Smooth muscle cell (in vitro differentiated cells): ENCODE data around the gene ARHGAP22. TPM values are rescaled to one million over a fixed set of nuclear protein-coding genes. Genes with fewer than 3 reads are reported as not detected.

Experiments
- DNase-seq: peaks from one replicate; lab custom pipeline; 2025; ENCODE audit not compliant: unreplicated experiment; lab: John Stamatoyannopoulos, UW
- H2AFZ ChIP-seq: fragments of 200-600 bp; sonication (generic); 2 replicates; pipeline ENCODE4 v1.6.0; 2016; ENCODE audit warnings: antibody characterized with exemption, low read depth, mild to moderate bottlenecking
- H3F3A ChIP-seq: fragments of 200-600 bp; sonication (generic); 2 replicates; pipeline ENCODE4 v1.6.0; 2017; ENCODE audit warnings: antibody characterized with exemption, low read depth
- H3K27ac ChIP-seq: fragments of 200-600 bp; sonication (generic); 2 replicates; pipeline ENCODE4 v1.5.1; 2016; ENCODE audit warnings: low read depth, mild to moderate bottlenecking
- H3K27me3 ChIP-seq: fragments of 200-600 bp; sonication (generic); 2 replicates; pipeline ENCODE4 v1.6.1; 2016; ENCODE audit warnings: low read depth, mild to moderate bottlenecking
- H3K36me3 ChIP-seq: fragments of 200-600 bp; sonication (generic); 2 replicates; pipeline ENCODE4 v1.5.1; 2016; ENCODE audit warnings: low read depth
- H3K4me1 ChIP-seq: fragments of 200-600 bp; sonication (generic); 2 replicates; pipeline ENCODE4 v1.5.1; 2016; ENCODE audit warnings: low read depth
- H3K4me2 ChIP-seq: fragments of 200-600 bp; sonication (generic); 2 replicates; pipeline ENCODE4 v1.6.0; 2016; ENCODE audit warnings: mild to moderate bottlenecking
- H3K4me3 ChIP-seq: fragments of 200-600 bp; sonication (generic); 2 replicates; pipeline ENCODE4 v1.5.1; 2016; ENCODE audit warnings: mild to moderate bottlenecking
- H3K79me2 ChIP-seq: fragments of 200-600 bp; sonication (generic); 2 replicates; pipeline ENCODE4 v1.6.0; 2016; ENCODE audit warnings: low read depth, mild to moderate bottlenecking
- H3K9ac ChIP-seq: fragments of 200-600 bp; sonication (generic); 2 replicates; pipeline ENCODE4 v1.6.0; 2016; ENCODE audit warnings: low read depth
- H3K9me3 ChIP-seq: fragments of 200-600 bp; sonication (generic); replicated peaks from 2 replicates; pipeline ENCODE4 v1.5.1; 2016; ENCODE audit warnings: low read depth
- H4K20me1 ChIP-seq: fragments of 200-600 bp; sonication (generic); 2 replicates; pipeline ENCODE4 v1.6.0; 2016; ENCODE audit warnings: low read depth
- CTCF ChIP-seq: fragments of 200-600 bp; sonication (generic); IDR thresholded peaks from 2 replicates; pipeline ENCODE4 v1.5.1; 2017; ENCODE audit warnings: borderline replicate concordance, mild to moderate bottlenecking, antibody characterized with exemption; ENCODE audit not compliant: insufficient read depth, poor library complexity, severe bottlenecking
- WGBS: methylation state at CpG from one replicate; pipeline ENCODE4 v1.1.7; 2016; ENCODE audit warnings: low lambda C conversion rate; 5-methylcytosine and 5-hydroxymethylcytosine counted together
- polyA plus RNA-seq: library from polyadenylated mRNA; unstranded; fragments of >200 nt; fragmentation: Nextera tagmentation; extraction: Ambion mirVana; gene quantifications from 2 replicates; pipeline ENCODE4 v1.2.1, GENCODE V29; 2016
- total RNA-seq: library from RNA; depleted of rRNA; stranded (reverse); fragments of >200 nt; gene quantifications from 2 replicates; pipeline ENCODE4 v1.2.3, GENCODE V29; 2014

ARHGAP22 gene
- total and polyA plus RNA-seq, 2 experiments from 2014 or later = 1.8 to 8.8 TPM

DNA sequence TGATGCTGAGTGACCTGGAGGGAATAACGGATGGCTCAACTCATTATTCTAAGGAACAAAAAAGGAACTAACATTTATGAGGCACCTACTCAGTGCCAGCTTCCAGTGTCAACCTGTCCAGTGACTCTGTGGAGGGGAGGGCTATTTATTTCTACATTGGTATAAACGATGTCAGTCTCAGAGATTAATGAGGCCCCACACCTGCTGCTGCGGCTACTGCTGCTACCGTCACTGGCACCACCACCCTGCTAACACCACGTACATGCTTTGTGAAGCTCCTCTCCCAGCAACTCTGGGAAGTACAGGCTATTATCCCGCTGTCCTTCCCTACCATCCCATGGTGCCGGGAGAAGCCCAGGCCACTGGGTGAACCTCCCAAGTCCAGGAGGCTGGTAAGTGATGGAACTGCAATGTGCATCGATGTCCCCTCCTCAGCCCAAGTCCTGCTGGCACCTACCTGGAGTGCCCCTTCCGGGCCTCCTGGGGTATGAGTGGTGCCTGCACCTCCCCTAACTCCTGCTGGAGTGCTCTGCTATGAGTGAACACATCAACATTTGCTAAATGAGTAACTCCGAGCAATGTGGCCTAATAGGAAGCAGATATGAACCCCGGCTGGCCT is 101.5 kb downstream of the ARHGAP22 start:
- H4K20me1 ChIP-seq = no peaks in the 10 kb centered on the region
- H3K4me3 ChIP-seq = no peak overlapping the region
- H3K9ac ChIP-seq = no peak overlapping the region
- WGBS = 95% methylated on average over 11 of the region's 11 CpGs
- no peaks in the 10 kb centered on the region for H3K36me3 ChIP-seq
- H3K27ac ChIP-seq = no peak overlapping the region
- H3F3A ChIP-seq = no peaks in the 10 kb centered on the region
- no peaks in the 10 kb centered on the region for H3K79me2 ChIP-seq
- H3K4me2 ChIP-seq = no peak overlapping the region
- no peaks in the 10 kb centered on the region for H3K9me3 ChIP-seq
- no peaks in the 10 kb centered on the region for H3K27me3 ChIP-seq
- no peaks in the 10 kb centered on the region for H3K4me1 ChIP-seq
- DNase-seq = no peak
- no peak overlapping the region for H2AFZ ChIP-seq
- no peak for TF ChIP-seq CTCF

GRCh38 chr10:48502791-48503190 is 102.1 kb downstream of the ARHGAP22 start:
- Histone ChIP-seq H3K9ac (no peak overlapping the region), H3K79me2 (no peaks in the 10 kb centered on the region), H3F3A (no peaks in the 10 kb centered on the region), H4K20me1 (no peaks in the 10 kb centered on the region), H3K9me3 (no peaks in the 10 kb centered on the region), H2AFZ (no peak overlapping the region), H3K36me3 (no peaks in the 10 kb centered on the region), H3K4me1 (no peaks in the 10 kb centered on the region), H3K27me3 (no peaks in the 10 kb centered on the region), H3K4me2 (no peak overlapping the region), H3K4me3 (no peak overlapping the region), H3K27ac (no peak overlapping the region)
- TF ChIP-seq CTCF = no peak
- no peak for DNase-seq
- 92% methylated on average over 9 of the region's 9 CpGs for WGBS

GRCh38 chr10:48501787-48502771 is 102.8 kb downstream of the ARHGAP22 start:
- 90% methylated on average over 6 of the region's 6 CpGs for WGBS
- Histone ChIP-seq H3K4me3 (no peak overlapping the region), H3K9me3 (no peaks in the 10 kb centered on the region), H3K79me2 (no peaks in the 10 kb centered on the region), H3K27ac (no peak overlapping the region), H3K9ac (no peak overlapping the region), H3K4me1 (no peaks in the 10 kb centered on the region), H3K36me3 (no peaks in the 10 kb centered on the region), H2AFZ (no peak overlapping the region), H4K20me1 (no peaks in the 10 kb centered on the region), H3K27me3 (no peaks in the 10 kb centered on the region), H3K4me2 (no peak overlapping the region), H3F3A (no peaks in the 10 kb centered on the region)
- no peak for DNase-seq
- TF ChIP-seq CTCF = no peak
